Measurements from ENCODE around the gene OGDHL. TPM values are rescaled to one million over a fixed set of nuclear protein-coding genes. Genes with fewer than 3 reads are reported as not detected.

OGDHL gene
- total and polyA plus RNA-seq, 2 donors (not counting 3 experiments of a cell fraction or from before 2014, with no cell fraction given), result 0.43 to 1.0 TPM

- no peaks in the 10 kb centered on the region for H3K4me1 ChIP-seq (ENCODE audit: control insufficient read depth, extremely low read depth, insufficient read depth, low read length)
- CTCF ChIA-PET, result interaction anchor here (1.2 kb wide), 1 partner anchor 9 kb away, joined by 3 read pairs; no protein-coding TSS in a partner anchor
- no peak overlapping the region for H3K27ac ChIP-seq (ENCODE audit: insufficient read depth, low read depth, low read length)
- intact Hi-C loops (cut with micrococcal nuclease), result no loop called here
- no peaks in the 10 kb centered on the region for H3K9me3 ChIP-seq (replicated peaks; ENCODE audit: control insufficient read depth, insufficient read depth, low read length)
- H3K4me2 ChIP-seq (ENCODE audit: insufficient read depth, low read length), result no peak overlapping the region
- no peak for TF ChIP-seq CTCF (IDR thresholded peaks at IDR 0.05; ENCODE audit: extremely low read depth in 1 of 2, insufficient read depth in 1 of 2, low read depth in 1 of 2, low read length in 2 of 2)
- no peak for TF ChIP-seq EZH2 (IDR thresholded peaks at IDR 0.05; ENCODE audit: borderline replicate concordance, low read depth, low read length, severe bottlenecking)
- TF ChIP-seq GATA2 (IDR thresholded peaks at IDR 0.05; ENCODE audit: insufficient read depth, insufficient read length, low read depth, low read length), result no peak
- no peak for TF ChIP-seq MYC (IDR thresholded peaks at IDR 0.05; ENCODE audit: low read depth, low read length)
- TF ChIP-seq POLR2AphosphoS5 (IDR thresholded peaks at IDR 0.05; ENCODE audit: insufficient read depth, low read depth, low read length), result no peak
- no peak for TF ChIP-seq FOS (IDR thresholded peaks at IDR 0.05; ENCODE audit: borderline replicate concordance, insufficient read depth, low read length)
- TF ChIP-seq POLR2A (IDR thresholded peaks at IDR 0.05; ENCODE audit: low read depth, low read length), result no peak
- no peak for TF ChIP-seq JUN (IDR thresholded peaks at IDR 0.05; ENCODE audit: borderline replicate concordance, insufficient read depth, insufficient read length, low read depth)
- no peak for TF ChIP-seq MAX (IDR thresholded peaks at IDR 0.05; ENCODE audit: insufficient read depth, insufficient read length)
- dilution Hi-C loops (cut with MboI; ENCODE audit: extremely low pct_ligation_motif_present, low sequenced_read_pairs), result no loop called here
- DNase-seq (ENCODE audit: low read depth, low spot score) (no peak), FAIRE-seq (no peak)
- no peaks in the 10 kb centered on the region for H4K20me1 ChIP-seq (replicated peaks; ENCODE audit: control insufficient read depth, extremely low read depth, insufficient read depth, low read length)
- BruUV-seq (replicated peaks), result no TSS peak
- no peak overlapping the region for H3K9ac ChIP-seq (replicated peaks; ENCODE audit: extremely low read depth, insufficient read depth, low read length)
- H3K79me2 ChIP-seq (ENCODE audit: control insufficient read depth, insufficient read depth, low read length), result no peaks in the 10 kb centered on the region
- no peaks in the 10 kb centered on the region for H3K27me3 ChIP-seq (ENCODE audit: control insufficient read depth in 2 of 2, insufficient read depth in 2 of 2, low read length in 2 of 2)
- no peaks in the 10 kb centered on the region for H3K9me1 ChIP-seq (replicated peaks; ENCODE audit: control insufficient read depth, extremely low read depth, insufficient read depth, low read length)
- H3K4me3 ChIP-seq (replicated peaks in 1 of 3; ENCODE audit: insufficient read depth in 1 of 3, low read depth in 1 of 3, low read length in 3 of 3), result no peak overlapping the region
- POLR2A ChIA-PET, result no interaction called here
- H2AFZ ChIP-seq (ENCODE audit: low read depth, low read length), result no peak overlapping the region
- no peaks in the 10 kb centered on the region for H3K36me3 ChIP-seq (ENCODE audit: control insufficient read depth in 2 of 2, extremely low read depth in 1 of 2, insufficient read depth in 2 of 2, low read length in 2 of 2)
Observed at GRCh38 chr10:49744924-49745605, 17.1 kb downstream of the OGDHL start.
